ENCODE results near the gene FMN1.

The FMN1 gene

GRCh38 chr15:33044598-33044997, 149.9 kb downstream of the FMN1 start:
- no peak for DNase-seq

GRCh38 chr15:33043636-33044035, 150.9 kb downstream of the FMN1 start:
- DNase-seq: no peak

GRCh38 chr15:33040496-33040895, 154.0 kb downstream of the FMN1 start:
- no peak for DNase-seq

GRCh38 chr15:33034588-33034987, 159.9 kb downstream of the FMN1 start:
- no peak for DNase-seq

GRCh38 chr15:33032053-33032452, 162.5 kb downstream of the FMN1 start:
- DNase-seq: no peak

GRCh38 chr15:33031324-33031821, 163.1 kb downstream of the FMN1 start:
- DNase-seq: no peak

- DNase-seq: no peak
These were observed 164.2 kb downstream of the FMN1 start for GRCh38 chr15:33030315-33030714.

GRCh38 chr15:33029109-33029652, 165.3 kb downstream of the FMN1 start:
- no peak for DNase-seq

- no peak for DNase-seq
These were observed 166.0 kb downstream of the FMN1 start for GRCh38 chr15:33028495-33028894.

GRCh38 chr15:33027306-33028035, 167.0 kb downstream of the FMN1 start:
- no peak for DNase-seq

GRCh38 chr15:33026614-33027013, 167.9 kb downstream of the FMN1 start:
- DNase-seq: no peak

GRCh38 chr15:33022629-33023028, 171.9 kb downstream of the FMN1 start:
- no peak for DNase-seq

- no peak for DNase-seq
These were observed 172.6 kb downstream of the FMN1 start for GRCh38 chr15:33021806-33022389.

GRCh38 chr15:33019354-33019981, 175.0 kb downstream of the FMN1 start:
- DNase-seq: no peak

- no peak for DNase-seq
These were observed 178.0 kb downstream of the FMN1 start for GRCh38 chr15:33016405-33017024.

- no peak for DNase-seq
These were observed 179.9 kb downstream of the FMN1 start for GRCh38 chr15:33014586-33014985.

GRCh38 chr15:33013827-33014445, 180.6 kb downstream of the FMN1 start:
- no peak for DNase-seq

- no peak for DNase-seq
These were observed 182.5 kb downstream of the FMN1 start for GRCh38 chr15:33011976-33012375.

GRCh38 chr15:33009603-33010002, 184.9 kb downstream of the FMN1 start:
- no peak for DNase-seq

- DNase-seq: no peak
These were observed 185.5 kb downstream of the FMN1 start for GRCh38 chr15:33009026-33009425.

GRCh38 chr15:33008284-33008995, 186.1 kb downstream of the FMN1 start:
- no peak for DNase-seq

- no peak for DNase-seq
These were observed 187.1 kb downstream of the FMN1 start for GRCh38 chr15:33007303-33007855.

Data from NCI-H146 (cell line).